Activated naive CD4-positive, alpha-beta T cell treated with anti-CD3 and anti-CD28 coated beads, Interleukin-2, amount 50 U/mL, for 16 hours (primary cell): ENCODE results near the gene BCAS1.
"Not testable (repeated sequence)": the region's sequence is repeated elsewhere in the genome, so short reads cannot be mapped to it uniquely, and the experiment has no call there.

ENCODE experiments used
- DNase-seq: peaks from one replicate; pipeline ENCODE4 v3.0.0-alpha.2; 2020

Gene BCAS1

DNA sequence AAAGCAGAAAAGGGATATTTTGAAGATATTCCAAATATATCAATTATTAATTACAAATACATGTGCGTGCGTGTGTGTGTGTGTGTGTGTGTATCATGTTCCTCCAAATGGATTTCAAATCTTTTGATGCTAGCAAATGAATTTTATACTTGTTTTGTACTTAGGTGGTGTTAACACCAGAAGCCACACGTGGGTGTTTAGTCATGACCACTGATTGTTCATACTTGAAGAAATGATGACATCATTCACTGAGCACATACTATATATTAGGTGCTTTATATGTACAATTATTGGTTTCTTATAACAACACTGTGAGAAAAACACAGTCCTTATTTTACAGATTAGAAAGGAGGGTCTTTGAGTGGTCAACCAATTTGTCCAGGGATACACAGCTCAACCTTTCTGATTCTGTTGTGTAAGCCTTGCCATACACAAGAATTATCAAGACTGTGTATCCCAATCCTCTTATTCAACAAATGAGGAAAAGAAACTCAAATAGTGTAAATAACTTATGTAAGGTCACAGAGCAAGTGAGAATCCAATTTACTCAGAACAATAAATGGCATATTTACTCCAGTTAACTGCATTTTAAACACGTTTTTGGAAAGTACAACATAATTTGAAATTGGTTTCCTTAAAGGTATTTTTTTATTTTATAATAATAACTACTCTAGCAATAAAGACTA, 88.5 kb downstream of the BCAS1 start:
- DNase-seq, result no peak

DNA sequence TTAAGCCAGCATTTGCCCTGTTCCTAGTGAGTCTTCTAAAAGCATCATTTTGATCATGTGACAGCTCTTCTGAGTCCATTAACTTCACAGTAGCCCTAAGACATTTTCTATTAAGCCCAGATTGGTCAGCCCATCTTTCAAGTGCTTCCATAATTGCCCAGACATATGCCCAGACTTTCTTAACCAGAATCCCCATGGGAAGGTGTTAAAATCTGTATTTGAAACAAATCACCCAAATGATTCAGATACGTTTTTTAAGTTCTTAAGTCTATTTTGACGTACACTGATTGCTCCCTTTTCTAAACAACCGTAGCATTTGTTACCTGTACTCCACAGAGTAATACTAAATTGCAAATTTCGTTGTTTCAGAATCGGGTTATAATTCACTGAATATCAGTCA, 89.3 kb downstream of the BCAS1 start:
- DNase-seq, result no peak

DNA sequence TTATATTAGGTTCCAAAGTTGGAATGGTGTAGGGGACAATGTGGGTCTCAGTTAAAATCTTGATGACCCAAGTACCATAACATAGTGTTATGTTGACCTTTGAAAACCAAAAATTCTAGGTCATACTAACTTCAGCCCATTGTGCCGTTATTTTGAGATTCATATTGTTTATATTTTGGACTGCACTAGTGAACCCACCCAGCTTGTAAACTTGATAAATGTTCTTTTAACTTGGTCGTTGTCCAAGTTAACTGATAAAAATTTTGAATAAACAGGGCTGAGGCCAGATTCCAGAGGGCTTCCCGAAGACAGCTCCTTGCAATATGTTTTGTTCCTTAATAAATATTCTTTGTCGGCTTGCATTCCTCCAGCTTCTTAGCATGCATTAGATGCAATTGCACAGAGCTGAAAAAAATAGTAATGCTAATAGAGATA, 90.3 kb downstream of the BCAS1 start:
- no peak for DNase-seq

DNA sequence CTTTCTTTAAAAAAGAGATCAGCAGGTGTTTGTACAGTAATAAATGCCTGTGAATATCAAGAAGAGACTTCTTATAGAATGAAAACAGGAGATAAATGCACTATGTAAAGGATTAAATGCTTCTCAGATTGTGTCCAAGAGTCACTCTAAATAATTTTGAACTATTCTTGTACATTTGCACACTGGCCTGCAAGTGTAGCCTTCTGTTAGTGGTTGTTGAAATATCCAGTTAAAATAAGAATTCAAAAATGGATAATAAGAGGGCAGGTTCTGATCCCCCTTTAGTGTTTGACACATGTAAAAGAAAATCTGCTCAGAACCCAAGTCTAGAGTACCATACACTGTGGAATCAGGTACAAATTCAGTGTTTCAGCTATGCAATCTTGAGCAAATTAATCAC, 91.9 kb downstream of the BCAS1 start:
- DNase-seq, result no peak

DNA sequence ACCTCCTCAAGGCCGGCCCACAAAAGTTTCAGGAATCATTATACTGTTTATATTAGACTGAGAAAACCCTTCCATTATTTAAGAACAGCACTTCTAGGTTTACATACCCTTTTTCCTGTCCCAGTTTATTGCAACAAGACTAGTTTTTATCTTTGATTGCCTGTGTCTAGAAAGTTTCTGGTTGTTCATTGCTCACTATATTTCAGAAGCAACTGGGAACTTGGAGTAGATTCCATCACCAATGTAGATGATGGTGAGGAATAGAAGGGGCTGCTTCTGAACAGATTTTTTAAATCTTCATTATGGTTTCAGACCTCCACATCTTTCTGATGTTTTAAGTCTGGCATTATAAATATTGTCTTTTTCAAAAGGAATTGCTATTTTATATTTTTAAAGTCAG, 93.0 kb downstream of the BCAS1 start:
- DNase-seq, result no peak

DNA sequence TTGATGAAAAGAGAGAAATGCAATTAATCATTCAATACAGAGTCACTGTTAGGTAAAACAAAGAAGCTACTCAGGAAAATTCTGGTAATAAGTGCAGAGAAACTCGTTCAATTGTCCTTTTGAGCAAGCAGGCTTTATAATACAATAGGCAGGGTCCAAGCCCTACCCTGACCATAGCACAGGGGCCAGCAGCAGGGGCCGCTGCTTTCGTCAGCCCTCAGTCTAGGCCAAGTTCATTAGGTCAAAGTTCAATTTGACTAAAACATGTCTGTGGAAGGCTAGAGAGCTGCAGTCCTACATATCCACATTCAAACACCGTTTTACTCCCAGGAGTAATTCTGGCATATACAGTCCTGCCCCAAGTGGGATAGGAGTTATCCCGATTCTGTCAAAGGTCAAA, 94.6 kb downstream of the BCAS1 start:
- no peak for DNase-seq

DNA sequence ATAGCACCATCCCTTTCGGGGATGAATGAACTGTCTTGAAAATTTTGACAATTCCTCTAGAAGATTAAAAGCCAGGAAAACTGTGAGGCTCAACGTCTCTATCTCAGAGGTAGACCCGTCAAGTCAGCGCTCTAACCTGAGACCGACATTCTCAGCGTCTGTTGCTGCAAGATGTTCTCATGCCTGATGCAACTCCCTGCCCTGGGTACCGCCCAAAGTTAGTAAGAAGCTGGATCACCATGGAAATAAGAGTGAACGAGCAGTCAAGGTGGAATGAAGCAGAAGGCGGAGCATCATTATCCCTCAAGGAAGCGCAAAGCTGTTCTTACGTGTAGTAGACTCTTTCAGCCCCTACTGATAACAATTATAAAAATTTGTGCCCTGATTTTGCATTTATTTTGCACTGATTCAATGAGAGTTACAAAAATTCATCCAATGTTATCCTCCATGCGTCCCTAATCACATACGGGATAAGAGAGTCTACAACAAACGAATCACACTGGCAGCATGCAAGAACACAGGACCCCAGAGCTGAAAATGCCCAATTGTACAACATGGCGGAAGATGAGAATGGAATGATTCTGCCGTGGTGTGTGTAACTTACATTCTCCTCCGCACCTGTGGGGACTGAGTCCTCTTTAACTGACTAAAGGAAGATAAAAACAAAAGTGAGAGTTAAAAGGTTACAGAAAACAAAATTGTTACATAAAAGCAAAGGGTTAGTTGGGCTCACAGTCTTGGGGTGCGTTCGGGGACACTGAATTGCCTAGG, 95.4 kb downstream of the BCAS1 start:
- no peak for DNase-seq

DNA sequence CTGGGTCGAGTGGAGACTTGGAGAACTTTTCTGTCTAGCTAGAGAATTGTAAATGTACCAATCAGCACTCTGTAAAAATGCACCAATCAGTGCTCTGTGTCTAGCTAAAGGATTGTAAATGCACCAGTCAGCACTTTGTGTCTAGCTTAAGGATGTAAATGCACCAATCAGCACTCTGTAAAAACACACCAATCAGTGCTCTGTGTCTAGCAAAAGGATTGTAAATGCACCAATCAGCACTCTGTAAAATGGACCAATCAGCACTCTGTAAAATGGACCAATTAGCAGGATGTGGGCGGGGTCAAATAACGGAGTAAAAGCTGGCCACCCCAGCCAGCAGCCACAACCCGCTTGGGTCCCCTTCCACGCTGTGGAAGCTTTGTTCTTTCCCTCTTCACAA, 96.5 kb downstream of the BCAS1 start:
- not testable (repeated sequence) for DNase-seq

DNA sequence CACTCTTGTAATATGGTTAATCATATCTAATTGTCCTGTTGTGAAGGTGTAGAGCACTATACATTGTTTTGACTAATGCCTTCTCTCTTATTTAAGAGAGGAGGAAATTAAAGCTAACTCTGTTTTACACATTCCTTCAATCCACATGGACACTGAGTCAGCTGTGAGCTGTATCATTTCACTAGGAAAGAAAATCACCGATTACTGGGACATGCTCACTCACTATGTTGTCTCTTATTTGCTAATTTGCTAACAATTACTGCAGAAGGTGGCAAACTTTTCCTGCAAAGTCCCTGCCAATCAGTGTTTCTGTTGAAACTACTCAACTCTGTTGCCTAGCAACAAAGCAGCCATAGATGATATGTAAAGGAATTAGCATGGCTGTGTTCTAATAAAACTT, 98.2 kb downstream of the BCAS1 start:
- no peak for DNase-seq

DNA sequence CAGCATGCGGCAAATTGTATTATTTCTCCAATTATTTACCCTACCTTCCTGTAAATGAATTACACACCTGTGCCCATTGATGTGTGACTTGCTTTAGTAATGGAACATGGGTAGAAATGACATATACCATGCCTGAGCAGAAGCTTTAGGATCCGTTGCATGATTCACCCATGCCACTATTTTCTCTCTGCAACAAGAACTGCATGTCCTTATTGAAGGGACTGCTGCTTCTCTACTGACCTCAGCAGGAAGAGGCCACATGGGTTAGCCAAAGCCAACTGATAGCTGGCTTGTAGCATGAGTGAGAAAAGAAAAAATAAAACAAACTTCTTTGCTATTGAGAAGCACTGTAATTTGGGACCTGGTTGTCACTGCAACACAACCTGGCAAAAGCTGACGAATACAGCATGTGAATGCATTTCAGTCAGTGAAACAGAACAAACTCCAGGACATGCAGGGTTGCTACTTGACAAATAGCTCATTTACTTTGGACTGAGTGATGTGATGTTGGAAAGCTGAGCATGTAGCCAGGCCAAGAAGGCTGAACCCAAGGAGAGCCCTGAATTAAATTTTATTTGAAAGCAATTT, 99.2 kb downstream of the BCAS1 start:
- no peak for DNase-seq

DNA sequence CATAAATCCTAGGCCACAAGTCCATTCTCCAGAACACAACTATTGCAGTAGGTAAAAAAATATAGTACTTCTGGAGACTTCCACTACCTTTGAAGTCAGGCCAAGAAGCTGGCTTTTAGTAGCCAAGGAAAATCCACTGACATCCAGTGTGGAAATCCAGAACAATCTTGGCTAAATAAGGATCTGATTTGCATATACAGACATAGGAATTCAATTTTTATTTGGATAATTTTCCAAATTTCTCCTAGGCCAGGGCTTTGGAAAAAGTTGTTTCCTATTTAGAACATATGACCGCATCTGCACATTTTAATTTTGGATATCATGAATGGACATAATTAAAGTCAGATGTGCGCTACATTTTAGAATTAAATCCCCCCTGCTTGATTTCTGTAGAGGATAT, 100.2 kb downstream of the BCAS1 start:
- no peak for DNase-seq

DNA sequence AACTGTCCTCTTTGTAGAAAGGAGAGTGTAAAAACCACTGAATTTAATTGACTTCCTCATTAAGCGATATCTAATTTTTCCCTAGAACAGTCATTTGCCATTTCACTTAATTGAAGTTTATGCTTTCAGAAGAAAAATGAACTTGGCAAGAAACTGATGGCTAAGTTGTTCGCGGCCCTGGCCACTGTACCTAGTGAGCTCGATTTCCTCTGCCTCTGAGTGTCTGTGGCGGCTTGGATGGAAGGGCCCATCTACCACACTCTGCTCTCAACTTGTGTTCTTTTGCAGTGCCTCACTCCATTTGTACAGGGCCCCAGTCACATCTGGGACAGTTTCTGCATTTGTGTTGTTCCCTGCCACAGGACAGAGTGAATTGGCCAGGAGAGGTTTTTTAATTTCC, 102.9 kb downstream of the BCAS1 start:
- no peak for DNase-seq

DNA sequence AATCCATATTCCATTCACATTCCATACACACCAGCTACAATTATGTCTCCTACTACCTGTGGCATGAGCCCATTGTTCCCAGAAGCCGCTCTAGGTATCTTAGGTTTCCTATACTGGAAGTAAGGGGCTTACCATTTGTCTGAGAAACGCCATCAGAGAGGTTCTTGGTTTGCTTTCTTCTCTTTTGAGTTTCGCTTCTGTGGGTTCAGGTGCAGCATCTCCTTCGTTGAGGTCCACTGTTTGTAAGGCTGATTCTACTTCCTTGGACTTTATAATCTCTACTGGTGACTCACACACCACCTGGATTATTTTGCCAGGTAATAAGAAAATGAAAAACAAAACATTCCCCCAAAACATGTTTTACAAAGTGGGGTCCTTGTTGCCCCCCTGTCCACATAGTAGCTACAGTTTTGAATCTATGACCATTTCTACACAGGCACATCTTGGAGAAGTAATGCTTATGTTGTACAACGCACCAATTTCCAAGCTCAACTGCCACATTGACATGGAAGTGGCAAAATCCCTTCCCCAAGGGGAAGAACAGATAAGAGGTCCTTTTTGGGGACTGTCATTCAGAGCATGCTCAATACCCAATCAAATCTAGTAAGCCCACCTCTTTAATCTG, 103.5 kb downstream of the BCAS1 start:
- no peak for DNase-seq

DNA sequence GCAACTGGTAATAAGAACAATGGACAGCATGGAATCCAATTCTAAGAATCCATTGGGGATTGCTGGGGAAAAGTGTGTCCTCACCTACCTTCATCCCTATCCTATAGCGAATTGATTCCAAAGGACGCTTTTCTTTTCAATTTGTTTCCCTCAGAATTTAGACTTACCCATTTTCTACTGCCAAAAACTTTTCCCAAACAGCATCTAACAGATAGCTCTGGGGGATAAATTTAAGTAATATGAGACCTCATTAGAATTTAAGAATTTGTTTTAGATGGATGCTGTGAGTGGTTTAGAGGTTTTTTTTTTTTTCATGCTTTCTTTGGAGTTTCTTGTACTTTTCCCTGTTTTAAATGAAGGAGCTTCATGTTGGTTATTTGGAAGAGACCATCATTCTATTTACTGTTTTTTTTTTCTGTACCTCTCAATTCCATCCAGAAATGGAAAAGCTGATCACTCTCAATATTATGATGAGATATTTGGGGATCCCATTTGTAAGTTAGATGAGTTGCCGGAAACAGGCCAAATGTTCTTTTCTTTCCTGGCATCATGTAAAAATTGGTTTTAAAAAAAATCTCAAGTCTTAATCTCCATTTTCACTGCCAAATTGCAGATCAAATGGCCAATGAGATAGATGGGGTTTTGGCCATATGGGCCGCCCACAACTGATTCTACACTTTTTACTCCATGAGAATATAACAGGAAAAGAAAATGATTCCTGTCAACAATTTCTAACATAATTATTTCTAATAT, 105.7 kb downstream of the BCAS1 start:
- DNase-seq, result no peak

DNA sequence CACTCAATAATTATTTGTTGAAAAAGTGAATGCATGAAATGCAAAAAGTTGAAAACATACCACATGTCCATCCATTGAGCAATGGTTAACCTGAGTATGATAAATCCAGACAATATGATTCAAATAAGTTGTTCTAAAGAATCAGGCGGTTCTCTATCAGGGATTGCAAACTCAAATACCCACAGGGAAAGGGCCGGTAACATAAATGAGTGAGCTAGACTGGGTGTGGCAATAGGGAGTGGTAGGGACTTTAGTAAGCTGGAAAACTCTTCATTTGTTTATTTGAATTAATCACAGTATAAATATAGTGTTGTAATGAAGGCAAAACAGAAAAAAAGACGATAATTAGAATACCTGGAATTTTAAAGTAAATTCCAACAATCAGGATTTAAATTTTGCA, 106.3 kb downstream of the BCAS1 start:
- DNase-seq, result no peak

DNA sequence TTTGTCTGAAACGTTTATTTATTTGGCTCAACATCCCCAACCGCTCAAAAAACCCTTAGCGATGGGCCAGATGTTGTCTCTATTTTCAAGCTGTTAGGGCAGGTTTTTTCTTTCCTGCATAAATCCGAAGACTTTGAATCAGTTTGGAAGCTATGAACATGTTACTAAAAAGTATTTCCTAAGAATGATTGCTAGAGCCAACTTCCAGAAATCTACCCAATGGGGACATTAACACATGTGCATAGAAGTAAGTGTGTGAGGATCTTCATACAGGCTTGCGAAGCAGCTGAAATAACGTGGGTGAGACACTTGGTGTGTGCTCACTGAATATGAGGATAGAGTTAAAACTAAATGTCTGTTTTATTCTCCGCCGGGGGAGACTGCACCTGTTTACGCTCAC, 106.8 kb downstream of the BCAS1 start:
- no peak for DNase-seq

DNA sequence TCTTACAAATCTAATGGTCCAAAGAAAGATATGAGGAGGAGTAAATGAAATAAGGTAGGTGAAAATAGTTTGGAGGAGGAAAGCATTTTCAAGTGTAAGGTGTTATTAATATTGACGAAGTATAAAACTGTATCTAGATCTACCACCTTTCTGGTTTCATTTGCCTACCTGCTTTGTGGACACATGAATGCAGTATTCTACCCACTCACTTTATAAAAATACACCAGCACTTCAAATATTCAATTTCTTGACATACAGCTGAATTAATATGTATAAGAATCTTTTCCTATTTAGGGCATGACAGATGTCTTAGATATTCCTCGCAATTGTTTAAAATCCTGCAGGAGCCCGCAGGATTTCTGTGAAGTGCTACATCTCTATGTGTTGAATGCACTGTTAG, 108.0 kb downstream of the BCAS1 start:
- no peak for DNase-seq

DNA sequence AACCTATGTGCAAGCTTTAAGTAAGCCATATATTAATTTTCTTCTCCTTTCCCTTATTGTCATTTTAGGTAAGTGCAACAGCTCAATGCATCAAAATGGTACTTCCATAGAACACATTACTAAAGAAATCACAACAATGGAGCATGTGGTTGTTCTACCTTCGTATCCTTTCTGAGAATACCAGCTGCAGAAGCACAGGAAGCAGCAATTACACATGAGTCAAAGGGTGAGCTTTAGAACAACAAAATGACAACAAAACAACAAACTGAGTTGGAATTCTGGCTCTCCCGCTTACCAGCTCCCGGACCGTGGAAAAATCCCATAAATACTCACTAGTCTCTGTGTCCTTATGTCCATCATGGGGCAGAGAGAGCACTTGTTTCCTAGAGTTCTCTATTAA, 108.9 kb downstream of the BCAS1 start:
- no peak for DNase-seq

DNA sequence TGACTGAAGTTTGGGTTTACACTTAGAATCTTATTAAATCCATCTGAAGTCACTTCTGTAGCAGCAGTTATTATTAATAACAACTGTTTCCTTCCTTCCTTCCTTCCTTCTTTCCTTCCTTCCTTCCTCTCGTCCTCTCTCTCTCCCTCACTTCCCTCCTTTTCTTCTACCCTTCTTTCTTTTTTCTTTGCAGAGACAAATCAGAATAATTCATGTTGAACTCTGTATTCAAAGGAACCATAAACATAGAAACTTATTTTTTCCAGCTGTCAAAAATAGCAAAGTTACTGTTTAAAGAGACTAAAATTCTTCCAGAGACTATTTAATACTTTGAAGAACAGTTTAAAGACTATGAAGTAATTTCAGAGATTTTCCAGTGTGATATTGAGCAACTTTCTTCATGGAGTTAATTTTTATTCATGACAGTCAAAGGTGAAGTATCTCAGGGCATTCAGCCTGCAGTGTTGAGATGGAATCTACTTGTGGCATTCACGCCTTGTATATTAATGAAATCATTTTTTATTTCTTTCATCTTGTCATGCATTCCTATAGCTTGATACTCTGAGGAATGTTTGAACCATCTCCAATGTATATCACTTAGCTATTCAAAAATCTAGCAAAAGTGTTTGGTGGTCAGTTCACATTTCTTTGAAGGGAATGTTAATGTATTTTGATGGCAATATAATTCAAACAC, 109.7 kb downstream of the BCAS1 start:
- no peak for DNase-seq

DNA sequence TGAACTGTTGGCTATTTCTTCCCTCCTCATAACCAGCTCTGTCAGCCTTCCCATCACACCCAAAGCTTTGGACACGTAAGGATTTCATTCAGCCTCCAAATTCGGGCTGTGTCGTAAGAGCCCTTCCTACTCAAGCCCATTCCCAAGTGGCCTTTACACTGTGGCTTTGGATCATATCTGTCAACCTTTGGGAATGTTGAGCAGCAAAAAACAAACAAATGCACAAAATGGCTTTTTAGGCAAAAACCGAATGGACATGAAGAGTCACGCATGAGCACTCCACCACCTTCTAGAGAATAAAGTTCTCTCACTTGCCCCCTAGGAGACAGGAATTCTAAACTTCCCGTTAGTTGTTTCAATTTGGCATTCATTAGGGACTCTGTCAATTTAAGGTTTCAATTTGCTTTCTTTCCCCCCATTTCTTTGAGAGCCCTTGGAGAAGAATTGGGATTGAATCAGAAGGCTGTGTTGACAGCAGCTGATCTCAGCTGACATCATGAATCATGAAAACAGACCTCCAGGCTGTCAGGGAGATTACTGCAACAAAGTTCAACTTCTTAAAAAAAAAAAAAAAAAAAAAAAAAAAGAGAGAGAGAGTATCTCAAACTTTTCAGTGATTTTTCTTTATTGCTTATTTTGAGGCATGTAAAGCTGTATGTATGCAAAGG, 110.3 kb downstream of the BCAS1 start:
- no peak for DNase-seq

DNA sequence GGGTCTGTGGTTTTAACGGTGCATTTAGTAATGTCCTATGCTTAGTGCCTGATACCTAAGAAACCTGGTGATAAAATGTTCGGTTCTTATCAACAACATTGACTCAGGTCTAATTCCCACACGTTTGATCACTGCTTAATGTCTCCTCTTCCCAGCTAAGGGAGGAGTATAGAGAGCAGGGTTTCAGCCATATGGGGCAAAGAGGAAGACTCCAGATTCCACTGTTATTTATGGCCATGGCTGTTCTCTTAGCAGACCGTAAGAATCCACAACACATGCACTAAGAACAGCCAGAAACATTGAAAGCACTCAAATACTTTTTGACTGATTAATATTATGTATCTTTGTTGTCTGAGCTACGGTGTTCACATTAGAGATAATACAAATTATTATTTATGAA, 112.1 kb downstream of the BCAS1 start:
- no peak for DNase-seq
